ENCODE data around the gene PER2. TPM values are rescaled to one million over a fixed set of nuclear protein-coding genes. Genes with fewer than 3 reads are reported as not detected.
A peak's percentile ranks its signal among the peaks of the same experiment; 100 is the strongest.

PER2 gene
- total and polyA plus RNA-seq, 2 of the 13 experiments (the other 11 are each of a cell fraction or from before 2014, with no cell fraction given): 5.1 to 9.4 TPM

DNA sequence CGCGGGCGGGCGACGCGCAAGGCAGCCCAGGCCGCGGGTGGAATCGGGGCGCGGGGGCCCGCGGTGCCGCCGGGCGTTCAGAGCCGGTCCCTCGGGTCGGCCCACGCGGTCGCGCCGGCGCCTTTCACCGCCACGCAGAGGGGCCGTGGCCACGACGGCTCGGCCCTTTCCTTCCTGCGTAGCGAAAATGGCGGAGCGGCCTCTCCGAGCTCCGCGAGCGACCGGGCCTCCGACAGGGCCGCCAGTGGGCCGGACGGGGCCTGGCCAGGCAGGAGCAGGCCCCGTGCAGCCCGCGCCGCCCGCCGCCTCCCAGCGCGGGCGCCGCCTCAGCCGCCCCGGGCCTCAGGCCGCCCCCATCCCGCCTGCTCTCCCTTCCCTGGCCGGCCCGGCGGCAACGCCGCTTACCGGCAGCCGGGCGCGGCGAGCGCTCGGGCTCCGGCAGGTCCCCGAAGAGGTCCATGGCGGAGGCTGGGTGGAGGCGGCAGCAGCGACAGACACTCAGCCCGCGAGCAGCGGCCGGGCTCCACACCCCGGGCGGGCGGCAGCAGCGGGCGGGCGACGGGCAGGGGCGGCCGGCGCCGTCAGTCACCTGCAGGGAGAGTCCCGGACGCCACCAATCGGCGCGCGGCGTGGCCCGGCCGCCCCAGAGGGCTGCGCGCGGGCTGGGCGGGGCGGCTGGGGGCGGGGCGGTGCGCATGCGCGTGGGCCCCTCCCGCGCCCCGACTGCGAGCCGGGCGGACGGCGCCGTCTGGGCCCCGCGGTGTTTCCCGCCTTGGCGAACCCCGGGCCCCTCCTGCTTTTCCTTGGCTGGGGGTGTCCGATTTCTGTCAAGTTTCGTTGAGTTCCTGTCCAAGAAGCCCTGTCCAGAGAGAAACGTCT lies 85.1 kb downstream of the PER2 start, which contains the start of gene ILKAP (continued):
- TF ChIP-seq, protein P1, sequence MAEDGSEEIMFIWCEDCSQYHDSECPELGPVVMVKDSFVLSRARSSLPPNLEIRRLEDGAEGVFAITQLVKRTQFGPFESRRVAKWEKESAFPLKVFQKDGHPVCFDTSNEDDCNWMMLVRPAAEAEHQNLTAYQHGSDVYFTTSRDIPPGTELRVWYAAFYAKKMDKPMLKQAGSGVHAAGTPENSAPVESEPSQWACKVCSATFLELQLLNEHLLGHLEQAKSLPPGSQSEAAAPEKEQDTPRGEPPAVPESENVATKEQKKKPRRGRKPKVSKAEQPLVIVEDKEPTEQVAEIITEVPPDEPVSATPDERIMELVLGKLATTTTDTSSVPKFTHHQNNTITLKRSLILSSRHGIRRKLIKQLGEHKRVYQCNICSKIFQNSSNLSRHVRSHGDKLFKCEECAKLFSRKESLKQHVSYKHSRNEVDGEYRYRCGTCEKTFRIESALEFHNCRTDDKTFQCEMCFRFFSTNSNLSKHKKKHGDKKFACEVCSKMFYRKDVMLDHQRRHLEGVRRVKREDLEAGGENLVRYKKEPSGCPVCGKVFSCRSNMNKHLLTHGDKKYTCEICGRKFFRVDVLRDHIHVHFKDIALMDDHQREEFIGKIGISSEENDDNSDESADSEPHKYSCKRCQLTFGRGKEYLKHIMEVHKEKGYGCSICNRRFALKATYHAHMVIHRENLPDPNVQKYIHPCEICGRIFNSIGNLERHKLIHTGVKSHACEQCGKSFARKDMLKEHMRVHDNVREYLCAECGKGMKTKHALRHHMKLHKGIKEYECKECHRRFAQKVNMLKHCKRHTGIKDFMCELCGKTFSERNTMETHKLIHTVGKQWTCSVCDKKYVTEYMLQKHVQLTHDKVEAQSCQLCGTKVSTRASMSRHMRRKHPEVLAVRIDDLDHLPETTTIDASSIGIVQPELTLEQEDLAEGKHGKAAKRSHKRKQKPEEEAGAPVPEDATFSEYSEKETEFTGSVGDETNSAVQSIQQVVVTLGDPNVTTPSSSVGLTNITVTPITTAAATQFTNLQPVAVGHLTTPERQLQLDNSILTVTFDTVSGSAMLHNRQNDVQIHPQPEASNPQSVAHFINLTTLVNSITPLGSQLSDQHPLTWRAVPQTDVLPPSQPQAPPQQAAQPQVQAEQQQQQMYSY (CRISPR knock-in tag; IDR thresholded peaks at IDR 0.05): no peak
- TF ChIP-seq ETV6 (CRISPR knock-in tag; conservative IDR thresholded peaks at IDR 0.05) (no peak; the same call in 1 of the 2 replicates), ZNF839 (CRISPR knock-in tag; IDR thresholded peaks at IDR 0.05; ENCODE audit: borderline replicate concordance) (no peak), ZBTB21 (CRISPR knock-in tag; IDR thresholded peaks at IDR 0.05) (no peak), POLR2AphosphoS2 (IDR thresholded peaks at IDR 0.05; ENCODE audit: low read depth, low read length) (no peak), MYNN (CRISPR knock-in tag; IDR thresholded peaks at IDR 0.05; ENCODE audit: low read depth) (0 out of 2 replicates have a peak, but pooled peaks have one; percentile 76), RXRB (CRISPR knock-in tag; IDR thresholded peaks at IDR 0.05; ENCODE audit: borderline replicate concordance) (0 out of 2 replicates have a peak, but pooled peaks have one; percentile 4), HES4 (CRISPR knock-in tag; IDR thresholded peaks at IDR 0.05; ENCODE audit: borderline replicate concordance) (peak; percentile 58; the same call in 1 of the 2 replicates), KMT2B (CRISPR knock-in tag; IDR thresholded peaks at IDR 0.05) (no peak), ZNF720 (CRISPR knock-in tag; IDR thresholded peaks at IDR 0.05) (no peak), MAFG (CRISPR knock-in tag; IDR thresholded peaks at IDR 0.05) (no peak), AKAP8 (CRISPR knock-in tag; IDR thresholded peaks at IDR 0.05) (no peak), FOXA3 (CRISPR knock-in tag; IDR thresholded peaks at IDR 0.05) (no peak), JUNB (CRISPR knock-in tag; IDR thresholded peaks at IDR 0.05; ENCODE audit: borderline replicate concordance) (no peak), ZNF33B (CRISPR knock-in tag; IDR thresholded peaks at IDR 0.05) (no peak)
- TF ChIP-seq, protein P2, sequence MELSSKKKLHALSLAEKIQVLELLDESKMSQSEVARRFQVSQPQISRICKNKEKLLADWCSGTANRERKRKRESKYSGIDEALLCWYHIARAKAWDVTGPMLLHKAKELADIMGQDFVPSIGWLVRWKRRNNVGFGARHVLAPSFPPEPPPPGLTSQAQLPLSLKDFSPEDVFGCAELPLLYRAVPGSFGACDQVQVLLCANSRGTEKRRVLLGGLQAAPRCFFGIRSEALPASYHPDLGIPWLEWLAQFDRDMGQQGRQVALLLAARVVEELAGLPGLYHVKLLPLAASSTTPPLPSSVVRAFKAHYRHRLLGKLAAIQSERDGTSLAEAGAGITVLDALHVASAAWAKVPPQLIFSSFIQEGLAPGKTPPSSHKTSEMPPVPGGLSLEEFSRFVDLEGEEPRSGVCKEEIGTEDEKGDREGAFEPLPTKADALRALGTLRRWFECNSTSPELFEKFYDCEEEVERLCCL (CRISPR knock-in tag; IDR thresholded peaks at IDR 0.05; ENCODE audit: borderline replicate concordance): no peak
- TF ChIP-seq, protein P3, sequence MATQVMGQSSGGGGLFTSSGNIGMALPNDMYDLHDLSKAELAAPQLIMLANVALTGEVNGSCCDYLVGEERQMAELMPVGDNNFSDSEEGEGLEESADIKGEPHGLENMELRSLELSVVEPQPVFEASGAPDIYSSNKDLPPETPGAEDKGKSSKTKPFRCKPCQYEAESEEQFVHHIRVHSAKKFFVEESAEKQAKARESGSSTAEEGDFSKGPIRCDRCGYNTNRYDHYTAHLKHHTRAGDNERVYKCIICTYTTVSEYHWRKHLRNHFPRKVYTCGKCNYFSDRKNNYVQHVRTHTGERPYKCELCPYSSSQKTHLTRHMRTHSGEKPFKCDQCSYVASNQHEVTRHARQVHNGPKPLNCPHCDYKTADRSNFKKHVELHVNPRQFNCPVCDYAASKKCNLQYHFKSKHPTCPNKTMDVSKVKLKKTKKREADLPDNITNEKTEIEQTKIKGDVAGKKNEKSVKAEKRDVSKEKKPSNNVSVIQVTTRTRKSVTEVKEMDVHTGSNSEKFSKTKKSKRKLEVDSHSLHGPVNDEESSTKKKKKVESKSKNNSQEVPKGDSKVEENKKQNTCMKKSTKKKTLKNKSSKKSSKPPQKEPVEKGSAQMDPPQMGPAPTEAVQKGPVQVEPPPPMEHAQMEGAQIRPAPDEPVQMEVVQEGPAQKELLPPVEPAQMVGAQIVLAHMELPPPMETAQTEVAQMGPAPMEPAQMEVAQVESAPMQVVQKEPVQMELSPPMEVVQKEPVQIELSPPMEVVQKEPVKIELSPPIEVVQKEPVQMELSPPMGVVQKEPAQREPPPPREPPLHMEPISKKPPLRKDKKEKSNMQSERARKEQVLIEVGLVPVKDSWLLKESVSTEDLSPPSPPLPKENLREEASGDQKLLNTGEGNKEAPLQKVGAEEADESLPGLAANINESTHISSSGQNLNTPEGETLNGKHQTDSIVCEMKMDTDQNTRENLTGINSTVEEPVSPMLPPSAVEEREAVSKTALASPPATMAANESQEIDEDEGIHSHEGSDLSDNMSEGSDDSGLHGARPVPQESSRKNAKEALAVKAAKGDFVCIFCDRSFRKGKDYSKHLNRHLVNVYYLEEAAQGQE (IDR thresholded peaks at IDR 0.05; ENCODE audit: borderline replicate concordance in 1 of 2, low read depth in 1 of 2, low read length in 2 of 2): peak in 1 of 2 experiments; percentile 37; a peak in 1 of 4 replicates
- TF ChIP-seq, protein P4, sequence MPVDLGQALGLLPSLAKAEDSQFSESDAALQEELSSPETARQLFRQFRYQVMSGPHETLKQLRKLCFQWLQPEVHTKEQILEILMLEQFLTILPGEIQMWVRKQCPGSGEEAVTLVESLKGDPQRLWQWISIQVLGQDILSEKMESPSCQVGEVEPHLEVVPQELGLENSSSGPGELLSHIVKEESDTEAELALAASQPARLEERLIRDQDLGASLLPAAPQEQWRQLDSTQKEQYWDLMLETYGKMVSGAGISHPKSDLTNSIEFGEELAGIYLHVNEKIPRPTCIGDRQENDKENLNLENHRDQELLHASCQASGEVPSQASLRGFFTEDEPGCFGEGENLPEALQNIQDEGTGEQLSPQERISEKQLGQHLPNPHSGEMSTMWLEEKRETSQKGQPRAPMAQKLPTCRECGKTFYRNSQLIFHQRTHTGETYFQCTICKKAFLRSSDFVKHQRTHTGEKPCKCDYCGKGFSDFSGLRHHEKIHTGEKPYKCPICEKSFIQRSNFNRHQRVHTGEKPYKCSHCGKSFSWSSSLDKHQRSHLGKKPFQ (CRISPR knock-in tag; IDR thresholded peaks at IDR 0.05; ENCODE audit: insufficient replicate concordance): no peak
